Activated naive CD4-positive, alpha-beta T cell treated with anti-CD3 and anti-CD28 coated beads, Interleukin-2, amount 50 U/mL, for 72 hours (primary cell): ENCODE measurements around the gene KCNIP2. TPM values are rescaled to one million over a fixed set of nuclear protein-coding genes. Genes with fewer than 3 reads are reported as not detected.

Source experiments
- ATAC-seq, 2 donors: fragments of 150-1000 bp; cut with Tn5 transposase; 2 replicates each; pipeline ENCODE4 v1.10.0; 2021; ENCODE audit warnings: mild to moderate bottlenecking in 2 of 2, moderate library complexity in 2 of 2
- DNase-seq, 2 donors: peaks; one replicate each; pipeline ENCODE4 v3.0.0; 2021 to 2022; ENCODE audit warnings: low spot score in 2 of 2
- H3K27ac Mint-ChIP-seq, 2 donors: one replicate each; pipeline ENCODE4 v1.8.0; 2022; ENCODE audit warnings: mild to moderate bottlenecking in 2 of 2, mixed read lengths in 2 of 2
- H3K36me3 Mint-ChIP-seq, 2 donors: one replicate each; pipeline ENCODE4 v1.8.0; 2022; ENCODE audit warnings: mixed read lengths in 2 of 2
- H3K9me3 Mint-ChIP-seq, 2 donors: one replicate each; pipeline ENCODE4 v1.8.0; 2022; ENCODE audit warnings: mixed read lengths in 2 of 2
- total RNA-seq, 2 donors: library from RNA; stranded (reverse); gene quantifications; one replicate each; pipeline ENCODE4 v1.2.3, GENCODE V29; 2022

The KCNIP2 gene
- total RNA-seq, result 1 to 10 TPM; 4.2 to 6.3 TPM

- ATAC-seq, result peak; percentile 28 to 56
- H3K27ac Mint-ChIP-seq, result peak within 1 kb of the TSS; percentile 65 to 72
Measured at GRCh38 chr10:101843032-101844021, at the start of gene KCNIP2. KCNIP2 (minus strand) TSS chr10:101843800; CDS start chr10:101843568, 232 bp downstream.

GRCh38 chr10:101892782-101893391 is 49.3 kb upstream of the KCNIP2 start:
- Mint-ChIP-seq H3K36me3 (no peaks in the 10 kb centered on the region), H3K27ac (no peak overlapping the region), H3K9me3 (no peaks in the 10 kb centered on the region)
- ATAC-seq (no peak), DNase-seq (no peak)

More at GRCh38 chr10:101843032-101844021, at the start of gene KCNIP2:
- no peaks in the 10 kb centered on the region for H3K9me3 Mint-ChIP-seq
- DNase-seq, result peak in 1 of 2 donors; percentile 56
- H3K36me3 Mint-ChIP-seq, result no peaks in the 10 kb centered on the region

GRCh38 chr10:101889256-101890210 is 45.9 kb upstream of the KCNIP2 start:
- no peaks in the 10 kb centered on the region for H3K36me3 Mint-ChIP-seq
- DNase-seq (peak in 1 of 2 donors; percentile 77), ATAC-seq (peak; percentile 72 to 81)
- H3K9me3 Mint-ChIP-seq, result no peaks in the 10 kb centered on the region
- H3K27ac Mint-ChIP-seq, result no peak overlapping the region

- no peak for ATAC-seq
Measured at GRCh38 chr10:101888251-101888949, 44.8 kb upstream of the KCNIP2 start.

GRCh38 chr10:101887775-101888174 is 44.2 kb upstream of the KCNIP2 start:
- ATAC-seq, result no peak
- H3K36me3 Mint-ChIP-seq, result no peaks in the 10 kb centered on the region
- DNase-seq, result no peak
- no peaks in the 10 kb centered on the region for H3K9me3 Mint-ChIP-seq
- no peak overlapping the region for H3K27ac Mint-ChIP-seq

More at GRCh38 chr10:101888251-101888949, 44.8 kb upstream of the KCNIP2 start:
- Mint-ChIP-seq H3K36me3 (no peaks in the 10 kb centered on the region), H3K9me3 (no peaks in the 10 kb centered on the region), H3K27ac (no peak overlapping the region)
- no peak for DNase-seq

- H3K27ac Mint-ChIP-seq, result no peak overlapping the region
- no peaks in the 10 kb centered on the region for H3K36me3 Mint-ChIP-seq
- ATAC-seq (no peak), DNase-seq (no peak)
- no peaks in the 10 kb centered on the region for H3K9me3 Mint-ChIP-seq
Measured at GRCh38 chr10:101886521-101887312, 43.1 kb upstream of the KCNIP2 start.

GRCh38 chr10:101881036-101881774 is 37.6 kb upstream of the KCNIP2 start:
- Mint-ChIP-seq H3K9me3 (no peaks in the 10 kb centered on the region), H3K36me3 (no peaks in the 10 kb centered on the region), H3K27ac (no peak overlapping the region)
- no peak for DNase-seq
- no peak for ATAC-seq

GRCh38 chr10:101880232-101880573 is 36.6 kb upstream of the KCNIP2 start:
- DNase-seq (no peak), ATAC-seq (no peak)
- Mint-ChIP-seq H3K27ac (no peak overlapping the region), H3K36me3 (no peaks in the 10 kb centered on the region), H3K9me3 (no peaks in the 10 kb centered on the region)

- H3K9me3 Mint-ChIP-seq, result no peaks in the 10 kb centered on the region
- ATAC-seq, result no peak
- H3K27ac Mint-ChIP-seq, result no peak overlapping the region
- no peak for DNase-seq
- H3K36me3 Mint-ChIP-seq, result no peaks in the 10 kb centered on the region
Measured at GRCh38 chr10:101879456-101880231, 36.0 kb upstream of the KCNIP2 start.

GRCh38 chr10:101878869-101879268 is 35.3 kb upstream of the KCNIP2 start:
- DNase-seq, result no peak
- Mint-ChIP-seq H3K9me3 (no peaks in the 10 kb centered on the region), H3K27ac (no peak overlapping the region), H3K36me3 (no peaks in the 10 kb centered on the region)
- ATAC-seq, result no peak

GRCh38 chr10:101875068-101875688 is 31.6 kb upstream of the KCNIP2 start:
- DNase-seq, result no peak
- no peaks in the 10 kb centered on the region for H3K9me3 Mint-ChIP-seq
- no peak for ATAC-seq

GRCh38 chr10:101874252-101874651 is 30.7 kb upstream of the KCNIP2 start:
- no peak for DNase-seq
- no peaks in the 10 kb centered on the region for H3K36me3 Mint-ChIP-seq
- ATAC-seq, result no peak
- H3K27ac Mint-ChIP-seq, result no peak overlapping the region
- H3K9me3 Mint-ChIP-seq, result no peaks in the 10 kb centered on the region

More at GRCh38 chr10:101875068-101875688, 31.6 kb upstream of the KCNIP2 start:
- H3K36me3 Mint-ChIP-seq, result no peaks in the 10 kb centered on the region
- no peak overlapping the region for H3K27ac Mint-ChIP-seq

GRCh38 chr10:101867931-101868330 is 24.3 kb upstream of the KCNIP2 start:
- Mint-ChIP-seq H3K9me3 (no peaks in the 10 kb centered on the region), H3K27ac (no peak overlapping the region), H3K36me3 (peaks cover 6 to 9% of the 10 kb centered on the region in 2 donors)
- ATAC-seq (no peak), DNase-seq (no peak)

- ATAC-seq, result no peak
- DNase-seq, result no peak
- Mint-ChIP-seq H3K9me3 (peaks cover 6 to 7% of the 10 kb centered on the region in 2 donors), H3K36me3 (peaks cover 19 to 24% of the 10 kb centered on the region in 2 donors), H3K27ac (no peak overlapping the region)
Measured at GRCh38 chr10:101859530-101859929, 15.9 kb upstream of the KCNIP2 start.
